ENCODE data around the gene MS4A18. TPM values are rescaled to one million over a fixed set of nuclear protein-coding genes. Genes with fewer than 3 reads are reported as not detected.

The MS4A18 gene
- total and polyA plus RNA-seq, 12 donors = not detected

- Histone ChIP-seq H3K27ac (no peak overlapping the region), H3K9me3 (replicated peaks in 1 of 3) (no peaks in the 10 kb centered on the region), H3K36me3 (replicated peaks in 1 of 2) (no peaks in the 10 kb centered on the region), H3K27me3 (no peaks in the 10 kb centered on the region), H3K4me3 (no peak overlapping the region), H3K4me1 (replicated peaks in 1 of 2) (no peaks in the 10 kb centered on the region)
- DNase-seq = peak in 1 of 7 donors; percentile 17
- intact Hi-C loops (cut with DNase I) = loop anchor here in 1 of 2 donors (5.0 kb wide), 1 partner anchor 115 kb away; no protein-coding TSS in a partner anchor
- 55 to 71% (median 66%) methylated on average over 2 of the region's 2 CpGs for WGBS, 4 donors
- no peak for TF ChIP-seq POLR2A (IDR thresholded peaks at IDR 0.05)
- TF ChIP-seq CTCF (IDR thresholded peaks at IDR 0.05) = no peak
These were observed 53.1 kb downstream of the MS4A18 start for GRCh38 chr11:60777572-60777971.

- 72 to 82% (median 78%) methylated on average over 2 of the region's 2 CpGs for WGBS, 4 donors
- intact Hi-C loops (cut with DNase I) = no loop called here
- Histone ChIP-seq H3K27ac (no peak overlapping the region), H3K36me3 (replicated peaks in 1 of 2) (no peaks in the 10 kb centered on the region), H3K4me3 (no peak overlapping the region), H3K27me3 (no peaks in the 10 kb centered on the region), H3K9me3 (replicated peaks in 1 of 3) (no peaks in the 10 kb centered on the region), H3K4me1 (replicated peaks in 1 of 2) (no peaks in the 10 kb centered on the region)
- TF ChIP-seq POLR2A (IDR thresholded peaks at IDR 0.05) (no peak), CTCF (IDR thresholded peaks at IDR 0.05) (no peak)
- DNase-seq = no peak
These were observed 55.5 kb downstream of the MS4A18 start for GRCh38 chr11:60780065-60780464.

DNA sequence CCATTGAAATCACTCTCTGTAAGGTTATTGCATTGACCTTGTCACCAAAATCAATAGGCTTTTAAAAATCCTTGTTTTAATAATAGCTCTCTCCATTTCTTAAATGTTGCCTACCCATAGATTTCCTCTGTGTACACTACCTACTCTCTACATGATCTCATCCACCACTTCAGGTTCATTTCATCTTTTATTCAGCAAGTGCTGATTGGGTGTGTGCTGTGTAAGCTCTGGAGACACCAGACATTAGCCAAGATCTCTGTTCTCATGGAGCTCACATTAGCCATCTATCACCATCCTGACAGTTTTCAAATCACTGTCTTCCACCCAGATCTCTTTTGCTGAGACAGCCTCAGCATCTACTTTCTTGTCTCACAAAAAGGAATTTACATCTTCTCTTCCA lies 56.3 kb downstream of the MS4A18 start:
- intact Hi-C loops (cut with DNase I) = no loop called here
- no peak for DNase-seq
- no peaks in the 10 kb centered on the region for H3K9me3 ChIP-seq (replicated peaks in 1 of 3)
- no peaks in the 10 kb centered on the region for H3K27me3 ChIP-seq
- H3K27ac ChIP-seq = no peak overlapping the region
- H3K4me1 ChIP-seq (replicated peaks in 1 of 2) = no peaks in the 10 kb centered on the region
- no peak overlapping the region for H3K4me3 ChIP-seq
- no peaks in the 10 kb centered on the region for H3K36me3 ChIP-seq (replicated peaks in 1 of 2)
- no peak for TF ChIP-seq CTCF (IDR thresholded peaks at IDR 0.05)
- no peak for TF ChIP-seq POLR2A (IDR thresholded peaks at IDR 0.05)

DNA sequence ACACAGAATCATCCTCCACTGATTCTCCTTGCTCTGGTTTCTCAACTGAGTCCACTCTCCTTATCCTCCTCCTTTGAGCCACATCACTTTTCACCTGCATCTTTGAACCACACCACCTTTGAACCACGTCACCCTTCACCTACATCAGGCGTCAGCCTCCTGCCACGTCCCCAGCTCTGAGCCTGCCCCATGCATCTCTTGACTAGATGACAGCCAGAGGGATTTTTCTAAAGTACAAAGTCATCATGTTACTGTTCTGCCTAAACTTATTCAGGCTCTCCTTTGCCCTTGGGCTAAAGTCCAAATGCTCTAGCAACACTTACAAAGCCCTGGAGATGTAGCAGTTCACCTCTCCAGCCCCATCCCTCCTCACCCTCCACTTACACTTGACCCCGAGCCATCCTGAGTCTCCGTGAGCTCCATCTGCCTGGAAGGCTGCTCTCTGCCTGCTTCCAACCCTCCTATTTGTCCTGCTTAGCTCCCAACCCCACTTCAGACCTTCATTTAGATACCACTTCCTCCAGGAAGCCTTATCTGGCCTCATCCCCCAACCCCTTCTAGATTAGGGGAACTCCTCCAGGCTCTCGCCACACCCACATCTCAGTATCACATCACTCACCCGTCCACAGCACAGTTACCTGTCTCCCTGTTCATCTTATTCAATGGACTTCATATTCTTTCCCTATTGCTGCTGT lies 56.9 kb downstream of the MS4A18 start:
- Histone ChIP-seq H3K9me3 (replicated peaks in 1 of 3) (no peaks in the 10 kb centered on the region), H3K27me3 (no peaks in the 10 kb centered on the region), H3K4me1 (replicated peaks in 1 of 2) (no peaks in the 10 kb centered on the region), H3K27ac (no peak overlapping the region), H3K4me3 (no peak overlapping the region), H3K36me3 (replicated peaks in 1 of 2) (no peaks in the 10 kb centered on the region)
- DNase-seq = no peak
- intact Hi-C loops (cut with DNase I) = no loop called here
- WGBS, 4 donors = 69 to 85% (median 74%) methylated on average over 7 of the region's 7 CpGs
- TF ChIP-seq POLR2A (IDR thresholded peaks at IDR 0.05) (no peak), CTCF (IDR thresholded peaks at IDR 0.05) (no peak)

Measured in adrenal gland (tissue), 12 donors.